Measurements from ENCODE around the gene MYO3B. TPM values are rescaled to one million over a fixed set of nuclear protein-coding genes. Genes with fewer than 3 reads are reported as not detected.

Gene MYO3B, protein sequence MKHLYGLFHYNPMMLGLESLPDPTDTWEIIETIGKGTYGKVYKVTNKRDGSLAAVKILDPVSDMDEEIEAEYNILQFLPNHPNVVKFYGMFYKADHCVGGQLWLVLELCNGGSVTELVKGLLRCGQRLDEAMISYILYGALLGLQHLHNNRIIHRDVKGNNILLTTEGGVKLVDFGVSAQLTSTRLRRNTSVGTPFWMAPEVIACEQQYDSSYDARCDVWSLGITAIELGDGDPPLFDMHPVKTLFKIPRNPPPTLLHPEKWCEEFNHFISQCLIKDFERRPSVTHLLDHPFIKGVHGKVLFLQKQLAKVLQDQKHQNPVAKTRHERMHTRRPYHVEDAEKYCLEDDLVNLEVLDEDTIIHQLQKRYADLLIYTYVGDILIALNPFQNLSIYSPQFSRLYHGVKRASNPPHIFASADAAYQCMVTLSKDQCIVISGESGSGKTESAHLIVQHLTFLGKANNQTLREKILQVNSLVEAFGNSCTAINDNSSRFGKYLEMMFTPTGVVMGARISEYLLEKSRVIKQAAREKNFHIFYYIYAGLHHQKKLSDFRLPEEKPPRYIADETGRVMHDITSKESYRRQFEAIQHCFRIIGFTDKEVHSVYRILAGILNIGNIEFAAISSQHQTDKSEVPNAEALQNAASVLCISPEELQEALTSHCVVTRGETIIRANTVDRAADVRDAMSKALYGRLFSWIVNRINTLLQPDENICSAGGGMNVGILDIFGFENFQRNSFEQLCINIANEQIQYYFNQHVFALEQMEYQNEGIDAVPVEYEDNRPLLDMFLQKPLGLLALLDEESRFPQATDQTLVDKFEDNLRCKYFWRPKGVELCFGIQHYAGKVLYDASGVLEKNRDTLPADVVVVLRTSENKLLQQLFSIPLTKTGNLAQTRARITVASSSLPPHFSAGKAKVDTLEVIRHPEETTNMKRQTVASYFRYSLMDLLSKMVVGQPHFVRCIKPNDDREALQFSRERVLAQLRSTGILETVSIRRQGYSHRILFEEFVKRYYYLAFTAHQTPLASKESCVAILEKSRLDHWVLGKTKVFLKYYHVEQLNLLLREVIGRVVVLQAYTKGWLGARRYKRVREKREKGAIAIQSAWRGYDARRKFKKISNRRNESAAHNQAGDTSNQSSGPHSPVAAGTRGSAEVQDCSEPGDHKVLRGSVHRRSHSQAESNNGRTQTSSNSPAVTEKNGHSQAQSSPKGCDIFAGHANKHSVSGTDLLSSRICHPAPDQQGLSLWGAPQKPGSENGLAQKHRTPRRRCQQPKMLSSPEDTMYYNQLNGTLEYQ (N-terminal part only)
- total RNA-seq = under 1 TPM; 0.68 to 0.88 (median 0.75) TPM
- 0.63 TPM for total RNA-seq (2013)

- intact Hi-C loops (cut with micrococcal nuclease) = no loop called here
- H3K4me3 ChIP-seq (ENCODE audit: low read length) = no peak within 1 kb of the TSS
- H3K36me3 ChIP-seq (ENCODE audit: control insufficient read depth, insufficient read depth, low read length) = no peaks in the 10 kb centered on the region
- Mint-ChIP-seq H3K36me3 (no peaks in the 10 kb centered on the region), H3K4me1 (peaks cover 7 to 9% of the 10 kb centered on the region in 2 donors), H3K27ac (peak within 1 kb of the TSS in 1 of 2 donors; percentile 31), H3K4me3 (no peak within 1 kb of the TSS), H3K9me3 (peaks cover 0 to 2% of the 10 kb centered on the region in 2 donors), H3K27me3 (ENCODE audit: low read depth in 2 of 2) (peaks cover 0 to 2% of the 10 kb centered on the region in 2 donors)
- 95% methylated on average over 2 of the region's 3 CpGs for WGBS (ENCODE audit: insufficient coverage)
- no peak within 1 kb of the TSS for H3K27ac ChIP-seq (ENCODE audit: low read length)
- no peaks in the 10 kb centered on the region for H3K4me1 ChIP-seq (ENCODE audit: control insufficient read depth, insufficient read depth, low read length)
- DNase-seq (peak in 1 of 2 donors; percentile 25), ATAC-seq (peak; percentile 52 to 78 (median 72))
- no peaks in the 10 kb centered on the region for H3K27me3 ChIP-seq (ENCODE audit: control insufficient read depth, insufficient read depth, low read length)
- no peaks in the 10 kb centered on the region for H3K9me3 ChIP-seq (ENCODE audit: control insufficient read depth, insufficient read depth, low read length)
- no peak for TF ChIP-seq CTCF (IDR thresholded peaks at IDR 0.05)
These were observed at the start of gene MYO3B for GRCh38 chr2:170177950-170178781. TSS of gene MYO3B (plus strand) at chr2:170178147. CDS start at chr2:170178288, 141 bp downstream.

- Mint-ChIP-seq H3K36me3 (peaks cover 4% of the 10 kb centered on the region), H3K4me3 (no peak overlapping the region), H3K9me3 (no peaks in the 10 kb centered on the region), H3K27me3 (ENCODE audit: low read depth in 2 of 2) (peaks cover 0 to 2% of the 10 kb centered on the region in 2 donors), H3K4me1 (peaks cover 0 to 5% of the 10 kb centered on the region in 2 donors), H3K27ac (no peak overlapping the region)
- no peak for TF ChIP-seq CTCF (IDR thresholded peaks at IDR 0.05)
- no peak overlapping the region for H3K4me3 ChIP-seq (ENCODE audit: low read length)
- WGBS (ENCODE audit: insufficient coverage) = 65% methylated on average over 9 of the region's 9 CpGs
- H3K27me3 ChIP-seq (ENCODE audit: control insufficient read depth, insufficient read depth, low read length) = no peaks in the 10 kb centered on the region
- intact Hi-C loops (cut with micrococcal nuclease) = no loop called here
- ATAC-seq (peak in 1 of 3 donors; percentile 43), DNase-seq (no peak)
- H3K36me3 ChIP-seq (ENCODE audit: control insufficient read depth, insufficient read depth, low read length) = no peaks in the 10 kb centered on the region
- H3K4me1 ChIP-seq (ENCODE audit: control insufficient read depth, insufficient read depth, low read length) = no peaks in the 10 kb centered on the region
- H3K9me3 ChIP-seq (ENCODE audit: control insufficient read depth, insufficient read depth, low read length) = no peaks in the 10 kb centered on the region
- no peak overlapping the region for H3K27ac ChIP-seq (ENCODE audit: low read length)
These were observed 38.5 kb upstream of the MYO3B start for GRCh38 chr2:170139276-170139967.

DNA sequence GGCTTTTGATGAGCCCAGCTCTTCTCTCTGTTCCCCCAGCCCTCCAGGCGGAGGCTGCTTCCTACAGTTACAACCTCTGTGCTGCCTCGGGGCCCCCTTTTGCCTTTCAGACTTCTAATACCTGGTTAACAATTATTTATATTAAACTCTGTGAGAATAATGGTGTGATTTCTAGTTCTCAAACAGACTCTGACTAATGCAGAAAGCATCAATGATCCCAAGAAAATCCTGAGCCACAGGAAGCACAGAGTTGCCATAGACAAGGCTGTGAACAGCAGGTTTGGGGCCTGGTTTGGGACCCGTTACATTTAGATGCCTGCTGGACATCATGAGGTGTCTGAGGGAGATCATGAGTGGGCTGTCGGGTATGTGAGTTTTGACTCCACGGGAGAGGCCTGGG is 37.4 kb upstream of the MYO3B start:
- H3K27me3 Mint-ChIP-seq (ENCODE audit: low read depth in 2 of 2) = peaks cover 0 to 2% of the 10 kb centered on the region in 2 donors

More for the DNA sequence above, 37.4 kb upstream of the MYO3B start:
- no peaks in the 10 kb centered on the region for H3K36me3 Mint-ChIP-seq
- H3K27ac ChIP-seq (ENCODE audit: low read length) = no peak overlapping the region
- no peak overlapping the region for H3K4me3 ChIP-seq (ENCODE audit: low read length)
- no peak overlapping the region for H3K27ac Mint-ChIP-seq
- H3K4me3 Mint-ChIP-seq = no peak overlapping the region
- ATAC-seq (no peak), DNase-seq (no peak)
- no peak for TF ChIP-seq CTCF (IDR thresholded peaks at IDR 0.05)
- peaks cover 0 to 5% of the 10 kb centered on the region in 2 donors for H3K4me1 Mint-ChIP-seq
- H3K36me3 ChIP-seq (ENCODE audit: control insufficient read depth, insufficient read depth, low read length) = no peaks in the 10 kb centered on the region
- no peaks in the 10 kb centered on the region for H3K4me1 ChIP-seq (ENCODE audit: control insufficient read depth, insufficient read depth, low read length)
- H3K9me3 ChIP-seq (ENCODE audit: control insufficient read depth, insufficient read depth, low read length) = no peaks in the 10 kb centered on the region
- intact Hi-C loops (cut with micrococcal nuclease) = no loop called here
- 93% methylated on average over 4 of the region's 5 CpGs for WGBS (ENCODE audit: insufficient coverage)
- H3K27me3 ChIP-seq (ENCODE audit: control insufficient read depth, insufficient read depth, low read length) = no peaks in the 10 kb centered on the region
- H3K9me3 Mint-ChIP-seq = no peaks in the 10 kb centered on the region
